Measurements from ENCODE around the gene ABHD3.
"Not testable (repeated sequence)": the region's sequence is repeated elsewhere in the genome, so short reads cannot be mapped to it uniquely, and the experiment has no call there.

Gene ABHD3

DNA sequence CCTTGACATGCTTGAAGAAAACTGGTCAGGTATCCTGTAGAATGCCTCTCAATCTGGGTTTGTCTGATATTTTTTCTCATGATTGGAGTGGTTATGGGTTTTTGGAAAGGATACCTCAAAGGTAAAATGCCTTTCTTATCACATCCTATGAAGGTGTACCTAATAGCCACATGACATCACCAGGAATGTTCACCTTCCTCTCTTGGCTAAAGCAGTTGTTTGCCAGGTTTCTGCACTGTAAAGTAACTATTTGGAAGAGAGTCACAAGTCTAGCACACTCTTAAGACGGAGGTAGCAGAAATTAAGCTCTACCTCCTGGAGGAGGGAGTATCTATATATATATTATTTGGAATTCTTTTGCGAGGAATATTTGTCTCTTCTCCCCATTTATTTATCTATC, 18.1 kb upstream of the ABHD3 start:
- DNase-seq (ENCODE audit: low read depth, low spot score), result no peak
- Histone ChIP-seq H3K9ac (ENCODE audit: insufficient read length) (no peak overlapping the region), H3K27ac (no peak overlapping the region), H3K9me3 (ENCODE audit: low read depth, low read length) (no peaks in the 10 kb centered on the region), H3K4me3 (no peak overlapping the region), H3K36me3 (ENCODE audit: insufficient read depth, low read length) (no peaks in the 10 kb centered on the region)
- TF ChIP-seq EZH2 (IDR thresholded peaks at IDR 0.05) (no peak), POLR2AphosphoS5 (IDR thresholded peaks at IDR 0.05; ENCODE audit: borderline replicate concordance, low read depth, low read length) (no peak), FOXP2 (optimal IDR thresholded peaks at IDR 0.05; ENCODE audit: control extremely low read depth, extremely low read length, insufficient read depth) (no peak)

DNA sequence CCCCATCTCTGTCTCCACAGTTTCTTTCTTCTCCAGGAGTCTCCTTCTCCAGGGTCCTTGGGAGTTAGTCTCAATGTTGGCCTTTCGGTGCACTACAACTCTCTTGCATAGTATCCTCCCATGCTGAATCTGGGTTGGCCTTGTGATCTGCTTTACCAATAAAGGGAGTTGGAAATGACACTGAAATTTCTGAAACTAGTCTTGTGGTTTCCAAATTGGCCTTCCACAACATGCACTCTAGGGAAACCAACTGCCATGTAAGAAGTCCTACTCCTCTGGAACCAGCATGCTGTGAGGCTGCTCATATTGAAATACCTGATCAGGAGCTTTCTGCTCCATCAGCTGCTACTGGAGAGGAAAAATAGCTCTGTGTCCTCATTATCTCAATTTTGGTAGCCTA, 9.9 kb upstream of the ABHD3 start:
- Histone ChIP-seq H3K36me3 (ENCODE audit: insufficient read depth, low read length) (no peaks in the 10 kb centered on the region), H3K9ac (ENCODE audit: insufficient read length) (no peak overlapping the region), H3K4me3 (no peak overlapping the region), H3K9me3 (ENCODE audit: low read depth, low read length) (no peaks in the 10 kb centered on the region), H3K27ac (no peak overlapping the region)
- DNase-seq (ENCODE audit: low read depth, low spot score), result no peak
- TF ChIP-seq POLR2AphosphoS5 (IDR thresholded peaks at IDR 0.05; ENCODE audit: borderline replicate concordance, low read depth, low read length) (no peak), EZH2 (IDR thresholded peaks at IDR 0.05) (no peak), FOXP2 (optimal IDR thresholded peaks at IDR 0.05; ENCODE audit: control extremely low read depth, extremely low read length, insufficient read depth) (no peak)

DNA sequence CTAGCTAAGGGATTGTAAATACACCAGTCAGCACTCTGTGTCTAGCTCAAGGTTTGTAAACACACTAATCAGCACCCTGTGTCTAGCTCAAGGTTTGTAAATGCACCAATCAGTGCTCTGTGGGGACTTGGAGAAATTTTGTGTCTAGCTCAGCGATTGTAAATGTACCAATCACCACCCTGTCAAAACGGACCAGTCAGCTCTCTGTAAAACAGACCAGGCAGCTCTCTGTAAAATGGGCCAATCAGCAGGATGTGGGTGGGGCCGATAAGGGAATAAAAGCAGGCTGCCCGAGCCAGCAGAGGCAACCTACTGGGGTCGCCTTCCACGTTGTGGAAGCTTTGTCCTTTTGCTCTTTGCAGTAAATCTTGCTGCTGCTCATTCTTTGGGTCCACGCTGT, 2.6 kb upstream of the ABHD3 start:
- DNase-seq (ENCODE audit: low read depth, low spot score); H3K9ac ChIP-seq (ENCODE audit: insufficient read length): not testable (repeated sequence)

DNA sequence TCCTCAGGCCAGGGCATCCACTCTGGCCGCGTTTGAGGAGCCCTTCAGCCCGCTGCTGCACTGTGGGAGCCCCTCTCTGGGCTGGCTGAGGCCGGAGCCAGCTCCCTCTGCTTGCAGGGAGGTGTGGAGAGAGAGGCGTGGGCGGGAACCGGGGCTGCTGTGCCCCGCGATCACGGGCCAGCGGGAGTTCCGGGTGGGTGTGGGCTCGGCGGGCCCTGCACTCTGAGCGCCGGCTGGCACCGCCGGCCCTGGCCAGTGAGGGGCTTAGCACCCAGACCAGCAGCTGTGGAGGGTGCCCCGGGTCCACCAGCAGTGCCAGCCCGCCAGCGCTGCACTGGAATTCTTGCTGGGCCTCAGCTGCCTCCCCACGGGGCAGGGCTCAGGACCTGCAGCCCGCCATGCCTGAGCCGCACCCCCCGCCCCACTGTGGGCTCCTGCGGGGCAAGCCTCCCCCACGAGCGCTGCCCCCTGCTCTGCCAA, 1.9 kb upstream of the ABHD3 start:
- DNase-seq (ENCODE audit: low read depth, low spot score), result no peak

More for the DNA sequence above, 2.6 kb upstream of the ABHD3 start:
- H3K4me3 ChIP-seq; H3K9me3 ChIP-seq (ENCODE audit: low read depth, low read length); H3K27ac ChIP-seq; H3K36me3 ChIP-seq (ENCODE audit: insufficient read depth, low read length): not testable (repeated sequence)

DNA sequence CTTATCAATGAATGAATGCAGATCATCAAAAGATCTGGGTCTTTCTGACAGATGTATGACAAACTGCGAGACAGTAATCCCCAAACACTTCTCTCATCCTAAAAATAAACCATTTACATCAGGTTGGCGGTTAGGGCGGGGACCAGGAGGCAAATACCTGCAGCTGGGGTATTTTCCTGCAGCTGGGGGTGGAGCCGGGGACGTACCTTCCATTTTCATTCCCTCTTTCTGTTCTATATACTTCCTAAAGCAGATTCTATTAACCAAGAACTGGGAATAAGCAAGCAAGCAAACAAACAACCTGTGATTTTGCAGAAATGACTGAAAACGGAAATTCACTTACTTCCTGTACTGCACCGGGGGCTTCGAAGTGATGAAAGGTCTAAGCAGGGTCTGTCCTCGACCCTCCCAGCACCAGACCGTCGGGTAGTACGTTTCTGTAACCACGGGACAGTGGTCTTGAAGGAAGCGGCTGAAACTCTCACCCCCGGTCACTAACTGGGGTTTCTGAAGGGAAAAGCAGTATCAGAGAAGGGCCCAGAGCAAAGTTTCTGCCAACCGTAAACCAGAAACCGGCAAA, 1.2 kb downstream of the ABHD3 start:
- H3K4me3 ChIP-seq, result peak overlapping the region; percentile 98
- peaks cover 30% of the 10 kb centered on the region for H3K36me3 ChIP-seq (ENCODE audit: insufficient read depth, low read length)
- H3K9me3 ChIP-seq (ENCODE audit: low read depth, low read length), result no peaks in the 10 kb centered on the region
- no peak for TF ChIP-seq EZH2 (IDR thresholded peaks at IDR 0.05)
- TF ChIP-seq FOXP2 (optimal IDR thresholded peaks at IDR 0.05; ENCODE audit: control extremely low read depth, extremely low read length, insufficient read depth), result no peak
- no peak for TF ChIP-seq POLR2AphosphoS5 (IDR thresholded peaks at IDR 0.05; ENCODE audit: borderline replicate concordance, low read depth, low read length)
- H3K27ac ChIP-seq, result peak overlapping the region; percentile 71
- no peak for DNase-seq (ENCODE audit: low read depth, low spot score)
- H3K9ac ChIP-seq (ENCODE audit: insufficient read length), result peak overlapping the region; percentile 89

More for the DNA sequence above, 1.9 kb upstream of the ABHD3 start:
- Histone ChIP-seq H3K9ac (ENCODE audit: insufficient read length) (no peak overlapping the region), H3K4me3 (no peak overlapping the region), H3K27ac (no peak overlapping the region), H3K9me3 (ENCODE audit: low read depth, low read length) (no peaks in the 10 kb centered on the region), H3K36me3 (ENCODE audit: insufficient read depth, low read length) (peaks cover 12% of the 10 kb centered on the region)
- no peak for TF ChIP-seq FOXP2 (optimal IDR thresholded peaks at IDR 0.05; ENCODE audit: control extremely low read depth, extremely low read length, insufficient read depth)

DNA sequence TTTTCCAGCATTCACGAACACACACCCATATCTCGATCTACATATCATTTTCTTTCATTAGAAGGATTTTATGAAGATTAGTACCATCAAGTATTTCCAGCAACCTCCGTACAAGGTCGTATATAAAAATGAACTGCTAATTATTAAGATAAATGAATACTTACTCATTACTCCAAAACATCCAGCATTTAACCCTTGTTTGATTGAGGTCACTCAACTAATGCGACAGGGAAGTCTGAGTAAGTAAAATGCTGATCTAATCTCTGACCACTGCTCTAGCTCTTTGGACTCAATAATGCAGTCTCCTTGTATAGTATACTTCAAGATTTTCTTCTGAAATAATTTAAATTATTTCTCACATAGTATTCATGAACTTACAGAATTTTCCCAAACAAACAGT, 2.0 kb downstream of the ABHD3 start:
- Histone ChIP-seq H3K27ac (no peak overlapping the region; the same call in 1 of the 2 replicates), H3K9ac (ENCODE audit: insufficient read length) (peak overlapping the region; percentile 16), H3K9me3 (ENCODE audit: low read depth, low read length) (no peaks in the 10 kb centered on the region), H3K36me3 (ENCODE audit: insufficient read depth, low read length) (peaks cover 30% of the 10 kb centered on the region), H3K4me3 (peak overlapping the region; percentile 98)
- no peak for DNase-seq (ENCODE audit: low read depth, low spot score)
- TF ChIP-seq EZH2 (IDR thresholded peaks at IDR 0.05) (no peak), FOXP2 (optimal IDR thresholded peaks at IDR 0.05; ENCODE audit: control extremely low read depth, extremely low read length, insufficient read depth) (no peak), POLR2AphosphoS5 (IDR thresholded peaks at IDR 0.05; ENCODE audit: borderline replicate concordance, low read depth, low read length) (no peak)

DNA sequence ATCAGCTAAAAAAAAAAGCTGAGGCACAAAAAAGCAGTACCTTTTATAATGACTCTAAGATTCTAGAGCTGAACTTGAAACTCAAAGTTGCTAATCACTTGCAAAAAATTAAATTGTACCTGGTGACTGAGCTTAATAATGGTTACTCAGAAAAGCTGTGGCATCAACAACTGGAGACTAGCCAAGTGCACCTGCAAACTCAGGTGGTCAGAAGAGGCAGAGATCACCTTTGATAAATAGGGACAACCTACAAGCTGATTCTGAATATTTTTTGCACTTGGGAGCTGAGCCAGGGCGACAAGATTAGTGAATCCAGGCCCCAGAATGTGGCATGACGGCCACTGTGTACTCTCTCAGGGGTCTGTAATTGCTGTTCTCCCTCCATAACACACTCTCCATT, 3.0 kb downstream of the ABHD3 start:
- H3K36me3 ChIP-seq (ENCODE audit: insufficient read depth, low read length), result peaks cover 30% of the 10 kb centered on the region
- TF ChIP-seq FOXP2 (optimal IDR thresholded peaks at IDR 0.05; ENCODE audit: control extremely low read depth, extremely low read length, insufficient read depth) (no peak), EZH2 (IDR thresholded peaks at IDR 0.05) (no peak), POLR2AphosphoS5 (IDR thresholded peaks at IDR 0.05; ENCODE audit: borderline replicate concordance, low read depth, low read length) (no peak)
- no peak for DNase-seq (ENCODE audit: low read depth, low spot score)
- H3K9ac ChIP-seq (ENCODE audit: insufficient read length), result no peak overlapping the region
- no peak overlapping the region for H3K4me3 ChIP-seq
- H3K9me3 ChIP-seq (ENCODE audit: low read depth, low read length), result no peaks in the 10 kb centered on the region
- H3K27ac ChIP-seq, result no peak overlapping the region

DNA sequence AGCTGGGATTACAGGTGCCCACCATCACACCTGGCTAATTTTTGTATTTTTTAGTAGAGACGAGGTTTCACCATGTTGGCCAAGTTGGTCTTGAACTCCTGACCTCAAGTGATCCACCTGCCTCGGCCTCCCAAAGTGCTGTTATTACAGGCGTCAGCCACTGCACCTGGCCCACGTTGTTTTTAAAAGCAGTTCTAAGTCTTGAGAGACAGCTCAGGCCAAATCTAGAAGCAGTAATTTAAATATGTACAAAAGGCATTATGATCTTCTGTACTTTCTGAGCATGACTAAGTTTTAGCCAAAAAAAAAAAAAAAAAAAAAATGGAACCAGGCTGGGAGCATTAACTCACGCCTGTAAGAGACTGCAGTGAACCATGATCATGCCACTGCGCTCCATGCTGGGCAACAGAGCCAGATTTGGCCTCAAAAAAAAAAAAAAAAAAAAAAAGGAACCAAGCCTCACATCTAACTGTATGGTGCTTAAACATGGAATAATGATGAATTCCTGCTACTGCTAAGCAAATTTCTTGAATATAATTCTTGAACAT, 4.0 kb downstream of the ABHD3 start:
- peaks cover 32% of the 10 kb centered on the region for H3K36me3 ChIP-seq (ENCODE audit: insufficient read depth, low read length)
- no peak for DNase-seq (ENCODE audit: low read depth, low spot score)
- TF ChIP-seq POLR2AphosphoS5 (IDR thresholded peaks at IDR 0.05; ENCODE audit: borderline replicate concordance, low read depth, low read length) (no peak), FOXP2 (optimal IDR thresholded peaks at IDR 0.05; ENCODE audit: control extremely low read depth, extremely low read length, insufficient read depth) (no peak), EZH2 (IDR thresholded peaks at IDR 0.05) (no peak)
- H3K9ac ChIP-seq (ENCODE audit: insufficient read length), result no peak overlapping the region
- no peaks in the 10 kb centered on the region for H3K9me3 ChIP-seq (ENCODE audit: low read depth, low read length)
- H3K27ac ChIP-seq, result no peak overlapping the region
- H3K4me3 ChIP-seq, result no peak overlapping the region

DNA sequence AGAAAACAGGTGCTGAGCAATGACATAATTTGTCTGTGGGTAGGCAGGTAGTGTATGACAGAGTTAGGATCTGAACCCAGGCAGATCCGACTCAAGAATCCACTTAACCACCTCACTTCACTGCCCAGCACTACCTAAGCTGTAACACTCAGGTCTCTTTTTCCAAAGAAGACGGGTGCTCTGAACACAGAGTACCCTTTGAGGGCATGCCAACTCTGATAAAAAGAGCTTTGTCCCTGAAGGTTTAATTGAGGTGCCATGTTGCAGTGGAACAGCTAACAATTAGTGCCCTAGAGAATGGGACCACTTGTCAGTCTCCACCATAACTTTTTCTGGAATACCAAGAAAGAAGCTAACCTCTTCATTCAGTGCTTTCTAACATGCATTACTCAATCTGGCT, 11.3 kb downstream of the ABHD3 start:
- peaks cover 50% of the 10 kb centered on the region for H3K36me3 ChIP-seq (ENCODE audit: insufficient read depth, low read length)
- TF ChIP-seq FOXP2 (optimal IDR thresholded peaks at IDR 0.05; ENCODE audit: control extremely low read depth, extremely low read length, insufficient read depth) (no peak), POLR2AphosphoS5 (IDR thresholded peaks at IDR 0.05; ENCODE audit: borderline replicate concordance, low read depth, low read length) (no peak)
- H3K27ac ChIP-seq, result no peak overlapping the region
- H3K4me3 ChIP-seq, result no peak overlapping the region
- no peak for DNase-seq (ENCODE audit: low read depth, low spot score)
- no peak overlapping the region for H3K9ac ChIP-seq (ENCODE audit: insufficient read length)
- H3K9me3 ChIP-seq (ENCODE audit: low read depth, low read length), result peaks cover 4% of the 10 kb centered on the region
